Peyer's patch (tissue), 4 donors: ENCODE data around the gene KIAA0930.
"Not testable (repeated sequence)": the region's sequence is repeated elsewhere in the genome, so short reads cannot be mapped to it uniquely, and the experiment has no call there.

Experiments used
- POLR2A ChIP-seq, 2 donors: fragments of 450-650 bp; IDR thresholded peaks; one replicate each; pipeline ENCODE4 v1.5.1; 2017; ENCODE audit warnings: antibody characterized with exemption in 2 of 2, mild to moderate bottlenecking in 2 of 2, moderate library complexity in 2 of 2
- TF ChIP-seq, protein P1 (sequence below), 6 experiments: fragments of 450-650 bp in 4 of 6; fragments of 200-600 bp in 2 of 6; sonication (generic) in 1 of 6; IDR thresholded peaks; one replicate each; pipeline ENCODE4 v1.5.1; 2017 to 2019; ENCODE audit warnings: antibody characterized with exemption in 6 of 6, mild to moderate bottlenecking in 3 of 6, moderate library complexity in 1 of 6

- TF ChIP-seq, protein P1, sequence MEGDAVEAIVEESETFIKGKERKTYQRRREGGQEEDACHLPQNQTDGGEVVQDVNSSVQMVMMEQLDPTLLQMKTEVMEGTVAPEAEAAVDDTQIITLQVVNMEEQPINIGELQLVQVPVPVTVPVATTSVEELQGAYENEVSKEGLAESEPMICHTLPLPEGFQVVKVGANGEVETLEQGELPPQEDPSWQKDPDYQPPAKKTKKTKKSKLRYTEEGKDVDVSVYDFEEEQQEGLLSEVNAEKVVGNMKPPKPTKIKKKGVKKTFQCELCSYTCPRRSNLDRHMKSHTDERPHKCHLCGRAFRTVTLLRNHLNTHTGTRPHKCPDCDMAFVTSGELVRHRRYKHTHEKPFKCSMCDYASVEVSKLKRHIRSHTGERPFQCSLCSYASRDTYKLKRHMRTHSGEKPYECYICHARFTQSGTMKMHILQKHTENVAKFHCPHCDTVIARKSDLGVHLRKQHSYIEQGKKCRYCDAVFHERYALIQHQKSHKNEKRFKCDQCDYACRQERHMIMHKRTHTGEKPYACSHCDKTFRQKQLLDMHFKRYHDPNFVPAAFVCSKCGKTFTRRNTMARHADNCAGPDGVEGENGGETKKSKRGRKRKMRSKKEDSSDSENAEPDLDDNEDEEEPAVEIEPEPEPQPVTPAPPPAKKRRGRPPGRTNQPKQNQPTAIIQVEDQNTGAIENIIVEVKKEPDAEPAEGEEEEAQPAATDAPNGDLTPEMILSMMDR (IDR thresholded peaks at IDR 0.05) = not testable (repeated sequence)
- not testable (repeated sequence) for TF ChIP-seq POLR2A (IDR thresholded peaks at IDR 0.05)
Measured at GRCh38 chr22:45277720-45278119, 37.0 kb upstream of the KIAA0930 start.
